HepG2 (cell line): ENCODE data around the gene USP24. TPM values are rescaled to one million over a fixed set of nuclear protein-coding genes. Genes with fewer than 3 reads are reported as not detected.

Experiments used
- GMEB1 ChIP-seq: sonication (generic); formaldehyde crosslinking; IDR thresholded peaks from 2 replicates; pipeline ENCODE4 v1.5.1; 2020; ENCODE audit warnings: missing genetic modification reagents, mild to moderate bottlenecking, borderline replicate concordance
- HNRNPLL ChIP-seq: fragments of 200-400 bp; formaldehyde crosslinking; IDR thresholded peaks from 2 replicates; pipeline ENCODE4 v1.6.1; 2017; ENCODE audit warnings: mild to moderate bottlenecking, low read depth, low read length; ENCODE audit not compliant: poor library complexity, severe bottlenecking
- KAT8 ChIP-seq: IDR thresholded peaks from 2 replicates; pipeline ENCODE4 v1.6.1; 2016; ENCODE audit warnings: missing genetic modification reagents, missing compliant biosample characterization
- MTF2 ChIP-seq: sonication (generic); formaldehyde crosslinking; IDR thresholded peaks from 2 replicates; pipeline ENCODE4 v1.5.0; 2020; ENCODE audit warnings: missing genetic modification reagents, borderline replicate concordance
- ONECUT2 ChIP-seq: sonication (generic); formaldehyde crosslinking; IDR thresholded peaks from 2 replicates; pipeline ENCODE4 v1.4.0; 2020; ENCODE audit warnings: missing genetic modification reagents
- PITX1 ChIP-seq: sonication (generic); formaldehyde crosslinking; IDR thresholded peaks from 2 replicates; pipeline ENCODE4 v1.5.1; 2020; ENCODE audit warnings: mild to moderate bottlenecking, missing genetic modification reagents
- PLRG1 ChIP-seq: fragments of 450-650 bp; conservative IDR thresholded peaks from 2 replicates; pipeline ENCODE4 v1.6.1; 2016
- POGZ ChIP-seq: sonication (generic); formaldehyde crosslinking; IDR thresholded peaks from 2 replicates; pipeline ENCODE4 v1.4.0; 2020; ENCODE audit warnings: mild to moderate bottlenecking, missing genetic modification reagents
- RARA ChIP-seq: IDR thresholded peaks from 2 replicates; pipeline ENCODE4 v1.6.1; 2016; ENCODE audit warnings: missing genetic modification reagents, missing compliant biosample characterization
- SAFB2 ChIP-seq: sonication (generic); formaldehyde crosslinking; IDR thresholded peaks from 2 replicates; pipeline ENCODE4 v1.5.1; 2020; ENCODE audit warnings: missing genetic modification reagents, low read depth, mild to moderate bottlenecking, borderline replicate concordance
- TGIF2 ChIP-seq: IDR thresholded peaks from 2 replicates; pipeline ENCODE4 v1.6.1; 2016; ENCODE audit warnings: control low read depth, missing compliant biosample characterization
- TIGD3 ChIP-seq: sonication (generic); formaldehyde crosslinking; IDR thresholded peaks from 2 replicates; pipeline ENCODE4 v1.5.1; 2020; ENCODE audit warnings: mild to moderate bottlenecking, missing genetic modification reagents, borderline replicate concordance
- TRIM24 ChIP-seq: sonication (generic); formaldehyde crosslinking; IDR thresholded peaks from 2 replicates; pipeline ENCODE4 v1.8.0; 2022; ENCODE audit warnings: mild to moderate bottlenecking, missing genetic modification reagents
- ZFP36L2 ChIP-seq: sonication (generic); formaldehyde crosslinking; IDR thresholded peaks from 2 replicates; pipeline ENCODE4 v1.4.0; 2020; ENCODE audit warnings: missing genetic modification reagents
- ZNF230 ChIP-seq: sonication (generic); formaldehyde crosslinking; IDR thresholded peaks from 2 replicates; pipeline ENCODE4 v1.4.0; 2020; ENCODE audit warnings: mild to moderate bottlenecking, missing genetic modification reagents
- ZNF574 ChIP-seq: sonication (generic); formaldehyde crosslinking; IDR thresholded peaks from 2 replicates; pipeline ENCODE4 v1.4.0; 2020; ENCODE audit warnings: missing genetic modification reagents
- ZNF589 ChIP-seq: sonication (generic); formaldehyde crosslinking; conservative IDR thresholded peaks from 2 replicates; pipeline ENCODE4 v1.8.0; 2022; ENCODE audit warnings: mild to moderate bottlenecking, moderate library complexity, missing genetic modification reagents
- ZNF747 ChIP-seq: sonication (generic); formaldehyde crosslinking; IDR thresholded peaks from 2 replicates; pipeline ENCODE4 v1.8.1; 2023; ENCODE audit warnings: missing genetic modification reagents, mild to moderate bottlenecking, borderline replicate concordance
- ZNF784 ChIP-seq: sonication (generic); formaldehyde crosslinking; IDR thresholded peaks from 2 replicates; pipeline ENCODE4 v1.5.1; 2020; ENCODE audit warnings: missing genetic modification reagents, mild to moderate bottlenecking, borderline replicate concordance
- polyA plus RNA-seq, 8 experiments: library from polyadenylated mRNA; depleted of rRNA in 3 of 8; stranded (reverse) in 7 of 8; unstranded in 1 of 8; fragments of >200 nt; fragmentation: Illumina TruSeq in 4 of 8; extraction: Trizol in 4 of 8; gene quantifications; 2 replicates each; pipeline versions ENCODE4 v1.2.1 to v1.2.3, GENCODE V29; 2011 to 2016; ENCODE audit warnings: low read depth in 4 of 8, missing spikeins in 1 of 8, mixed read lengths in 1 of 8; ENCODE audit not compliant: insufficient read depth in 1 of 8
- total RNA-seq, 5 experiments: library from RNA; depleted of rRNA; stranded (reverse); fragments of >200 nt; fragmentation: Illumina TruSeq; extraction: Trizol; gene quantifications; 2 replicates each; pipeline ENCODE4 v1.2.3, GENCODE V29; 2016; ENCODE audit warnings: low read depth in 1 of 5
- TF ChIP-seq, protein P1 (sequence below): sonication (generic); formaldehyde crosslinking; conservative IDR thresholded peaks from 2 replicates; pipeline ENCODE4 v1.4.0; 2020; ENCODE audit warnings: missing genetic modification reagents

USP24 gene
- total and polyA plus RNA-seq, 2 of the 13 experiments (the other 11 are each of a cell fraction or from before 2014, with no cell fraction given) = 18.8 to 47.6 TPM

- TF ChIP-seq ZNF574 (CRISPR knock-in tag) (peak; percentile 56; the same call in 1 of the 2 replicates), TRIM24 (CRISPR knock-in tag) (no peak), ZNF747 (CRISPR knock-in tag) (0 out of 2 replicates have a peak, but pooled peaks have one; percentile 52), ONECUT2 (CRISPR knock-in tag) (peak; percentile 98), HNRNPLL (no peak), POGZ (CRISPR knock-in tag) (no peak; the same call in 1 of the 2 replicates), SAFB2 (CRISPR knock-in tag) (no peak), TIGD3 (CRISPR knock-in tag) (no peak), PLRG1 (no peak), KAT8 (no peak), ZNF784 (CRISPR knock-in tag) (no peak), ZFP36L2 (CRISPR knock-in tag) (no peak), PITX1 (CRISPR knock-in tag) (peak; percentile 79; the same call in 1 of the 2 replicates), RARA (CRISPR knock-in tag) (peak; percentile 94), ZNF589 (CRISPR knock-in tag) (no peak), ZNF230 (CRISPR knock-in tag) (no peak), GMEB1 (CRISPR knock-in tag) (peak; percentile 42; the same call in 1 of the 2 replicates), TGIF2 (CRISPR knock-in tag) (no peak), MTF2 (CRISPR knock-in tag) (no peak)
- TF ChIP-seq, protein P1, sequence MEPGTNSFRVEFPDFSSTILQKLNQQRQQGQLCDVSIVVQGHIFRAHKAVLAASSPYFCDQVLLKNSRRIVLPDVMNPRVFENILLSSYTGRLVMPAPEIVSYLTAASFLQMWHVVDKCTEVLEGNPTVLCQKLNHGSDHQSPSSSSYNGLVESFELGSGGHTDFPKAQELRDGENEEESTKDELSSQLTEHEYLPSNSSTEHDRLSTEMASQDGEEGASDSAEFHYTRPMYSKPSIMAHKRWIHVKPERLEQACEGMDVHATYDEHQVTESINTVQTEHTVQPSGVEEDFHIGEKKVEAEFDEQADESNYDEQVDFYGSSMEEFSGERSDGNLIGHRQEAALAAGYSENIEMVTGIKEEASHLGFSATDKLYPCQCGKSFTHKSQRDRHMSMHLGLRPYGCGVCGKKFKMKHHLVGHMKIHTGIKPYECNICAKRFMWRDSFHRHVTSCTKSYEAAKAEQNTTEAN (CRISPR knock-in tag) = no peak
Measured at GRCh38 chr1:55053265-55053954, 161.8 kb downstream of the USP24 start (continued).
